Tongue (tissue), 2 donors: ENCODE measurements around the gene EFCAB13. TPM values are rescaled to one million over a fixed set of nuclear protein-coding genes. Genes with fewer than 3 reads are reported as not detected.

ENCODE experiments used
- DNase-seq: peaks from one replicate; pipeline ENCODE4 v3.0.0-alpha.2; 2015
- total RNA-seq: library from RNA; depleted of rRNA; stranded (reverse); fragments of >200 nt; gene quantifications from one replicate; pipeline ENCODE4 v1.2.3, GENCODE V29; 2014

The EFCAB13 gene
- total RNA-seq, 1 donor from 2014 or later = 9.1 TPM

GRCh38 chr17:47292206-47292605 lies 31.5 kb upstream of the EFCAB13 start:
- no peak for DNase-seq

- DNase-seq = peak; percentile 48
Measured at GRCh38 chr17:47295037-47295873, 28.5 kb upstream of the EFCAB13 start.

GRCh38 chr17:47295874-47296255 lies 27.9 kb upstream of the EFCAB13 start:
- DNase-seq = no peak

GRCh38 chr17:47297661-47298400 lies 25.9 kb upstream of the EFCAB13 start:
- DNase-seq = no peak

- no peak for DNase-seq
Measured at GRCh38 chr17:47298712-47299111, 25.0 kb upstream of the EFCAB13 start.

GRCh38 chr17:47299239-47299910 lies 24.4 kb upstream of the EFCAB13 start:
- no peak for DNase-seq

GRCh38 chr17:47300718-47301117 lies 23.0 kb upstream of the EFCAB13 start:
- no peak for DNase-seq

GRCh38 chr17:47301161-47301560 lies 22.6 kb upstream of the EFCAB13 start:
- DNase-seq = no peak

- no peak for DNase-seq
Measured at GRCh38 chr17:47301831-47302230, 21.9 kb upstream of the EFCAB13 start.

- no peak for DNase-seq
Measured at GRCh38 chr17:47304186-47304585, 19.6 kb upstream of the EFCAB13 start.

- DNase-seq = no peak
Measured at GRCh38 chr17:47305302-47305923, 18.3 kb upstream of the EFCAB13 start.

GRCh38 chr17:47310186-47310733 lies 13.5 kb upstream of the EFCAB13 start:
- no peak for DNase-seq

- DNase-seq = no peak
Measured at GRCh38 chr17:47311420-47311819, 12.3 kb upstream of the EFCAB13 start.

- peak; percentile 86 for DNase-seq
Measured at GRCh38 chr17:47315451-47316266, 8.1 kb upstream of the EFCAB13 start.

- no peak for DNase-seq
Measured at GRCh38 chr17:47316311-47316710, 7.4 kb upstream of the EFCAB13 start.

- DNase-seq = no peak
Measured at GRCh38 chr17:47317119-47317518, 6.6 kb upstream of the EFCAB13 start.

GRCh38 chr17:47318197-47318918 lies 5.4 kb upstream of the EFCAB13 start:
- DNase-seq = no peak

GRCh38 chr17:47320879-47321502 lies 2.8 kb upstream of the EFCAB13 start:
- no peak for DNase-seq

GRCh38 chr17:47324224-47325020 lies 667 bp downstream of the EFCAB13 start:
- DNase-seq = peak; percentile 63
